ENCODE measurements around the gene CACNB1. TPM values are rescaled to one million over a fixed set of nuclear protein-coding genes. Genes with fewer than 3 reads are reported as not detected.

Gene CACNB1
- total RNA-seq, 1 donor from 2014 or later = 10.2 TPM

- Mint-ChIP-seq H3K27ac (ENCODE audit: unreplicated experiment) (no peak overlapping the region), H3K4me1 (ENCODE audit: unreplicated experiment) (no peaks in the 10 kb centered on the region)
- no peak for TF ChIP-seq CTCF (IDR thresholded peaks at IDR 0.05; ENCODE audit: unreplicated experiment)
Measured at GRCh38 chr17:39125143-39125875, 72.2 kb downstream of the CACNB1 start.

GRCh38 chr17:39123627-39124026 is 73.8 kb downstream of the CACNB1 start:
- no peaks in the 10 kb centered on the region for H3K36me3 Mint-ChIP-seq (ENCODE audit: low read depth, unreplicated experiment)
- DNase-seq (ENCODE audit: low spot score) = no peak
- no peak for TF ChIP-seq CTCF (IDR thresholded peaks at IDR 0.05; ENCODE audit: unreplicated experiment)
- H3K27ac Mint-ChIP-seq (ENCODE audit: unreplicated experiment) = no peak overlapping the region
- peaks cover under 1% of the 10 kb centered on the region for H3K27me3 Mint-ChIP-seq (ENCODE audit: unreplicated experiment)
- no peaks in the 10 kb centered on the region for H3K9me3 Mint-ChIP-seq (ENCODE audit: unreplicated experiment)
- H3K4me3 Mint-ChIP-seq (ENCODE audit: unreplicated experiment) = no peak overlapping the region
- no peaks in the 10 kb centered on the region for H3K4me1 Mint-ChIP-seq (ENCODE audit: unreplicated experiment)

More at GRCh38 chr17:39125143-39125875, 72.2 kb downstream of the CACNB1 start:
- Mint-ChIP-seq H3K36me3 (ENCODE audit: low read depth, unreplicated experiment) (no peaks in the 10 kb centered on the region), H3K9me3 (ENCODE audit: unreplicated experiment) (no peaks in the 10 kb centered on the region), H3K27me3 (ENCODE audit: unreplicated experiment) (no peaks in the 10 kb centered on the region), H3K4me3 (ENCODE audit: unreplicated experiment) (no peak overlapping the region)
- no peak for DNase-seq (ENCODE audit: low spot score)

Other genes with a start within 250 kb of the CACNB1 start
- not detected for gene FBXO47, start 230.3 kb downstream of the CACNB1 start, total RNA-seq (ENCODE audit: unreplicated experiment)
- gene PLXDC1, start 46.0 kb downstream of the CACNB1 start, total RNA-seq (ENCODE audit: unreplicated experiment) = 3.7 TPM
- gene ARL5C, start 31.5 kb downstream of the CACNB1 start, total RNA-seq (ENCODE audit: unreplicated experiment) = not detected
- gene RPL19, start 2.6 kb upstream of the CACNB1 start, total RNA-seq (ENCODE audit: unreplicated experiment) = 1,851 TPM
- not detected for gene STAC2, start 28.3 kb upstream of the CACNB1 start, total RNA-seq (ENCODE audit: unreplicated experiment)
- 26.6 TPM for gene FBXL20, start 204.0 kb upstream of the CACNB1 start, total RNA-seq (ENCODE audit: unreplicated experiment)

All from endothelial cell (in vitro differentiated cells).